Endothelial cell of umbilical vein (primary cell): ENCODE measurements around the gene FOLR1. TPM values are rescaled to one million over a fixed set of nuclear protein-coding genes. Genes with fewer than 3 reads are reported as not detected.

ENCODE experiments used
- BruUV-seq: library from RNA; stranded (reverse); fragments of 400-500 nt; replicated peaks from 2 replicates; lab custom pipeline; 2021; lab: Mats Ljungman, UMichigan
- CTCF ChIA-PET: fragments of 300-600, 350-600 bp; sonication (Branson Sonifier 250); formaldehyde crosslinking; loops from one replicate; lab custom pipeline; 2021; ENCODE audit warnings: antibody characterized with exemption, inconsistent platforms; lab: Charles Lee
- POLR2A ChIA-PET: fragments of 300-600, 350-600 bp; sonication (Branson Sonifier 250); formaldehyde crosslinking; loops from one replicate; lab custom pipeline; 2021; ENCODE audit warnings: antibody characterized with exemption, inconsistent platforms; lab: Charles Lee
- DNase-seq: peaks from one replicate; pipeline ENCODE4 v3.0.0-alpha.2; 2011; ENCODE audit warnings: low read depth, low spot score
- FAIRE-seq: peaks from 2 replicates; lab custom pipeline; 2011; peaks lifted over from hg19 to GRCh38; lab: Jason Lieb, UNC
- H2AFZ ChIP-seq: 2 replicates; pipeline ENCODE4 v1.6.0; 2012; ENCODE audit warnings: low read depth, low read length, control low read depth, inconsistent platforms
- H3K27ac ChIP-seq: 2 replicates; pipeline ENCODE4 v1.5.1; 2011; ENCODE audit warnings: low read depth, mild to moderate bottlenecking, control low read depth, low read length, moderate library complexity; ENCODE audit not compliant: insufficient read depth
- H3K27me3 ChIP-seq, 2 experiments: 2 replicates each; pipeline versions ENCODE4 v1.6.0 to v1.6.1; 2011; ENCODE audit warnings: low read length in 2 of 2, mixed read lengths in 1 of 2; ENCODE audit not compliant: control insufficient read depth in 2 of 2, insufficient read depth in 2 of 2
- H3K36me3 ChIP-seq, 2 experiments: 2 replicates in 1 of 2; 3 replicates in 1 of 2; pipeline ENCODE4 v1.5.1; 2011; ENCODE audit warnings: low read length in 2 of 2, mild to moderate bottlenecking in 1 of 2, moderate library complexity in 1 of 2; ENCODE audit not compliant: control insufficient read depth in 2 of 2, insufficient read depth in 2 of 2; ENCODE audit errors: extremely low read depth in 1 of 2
- H3K4me1 ChIP-seq: 3 replicates; pipeline ENCODE4 v1.5.1; 2011; ENCODE audit warnings: mild to moderate bottlenecking, low read length; ENCODE audit not compliant: control insufficient read depth, insufficient read depth; ENCODE audit errors: extremely low read depth
- H3K4me2 ChIP-seq: 2 replicates; pipeline ENCODE4 v1.6.1; 2011; ENCODE audit warnings: low read length, control low read depth, mixed read lengths; ENCODE audit not compliant: insufficient read depth
- H3K4me3 ChIP-seq, 3 experiments: fragments of 200-600 bp in 1 of 3; sonication (generic), shearing (Covaris generic) in 1 of 3; replicated peaks in 1 of 3; 2 replicates each; pipeline ENCODE4 v1.5.1; 2011 to 2016; ENCODE audit warnings: control low read depth in 3 of 3, low read length in 3 of 3, mild to moderate bottlenecking in 2 of 3, inconsistent platforms in 1 of 3, low read depth in 1 of 3, moderate library complexity in 1 of 3; ENCODE audit not compliant: insufficient read depth in 1 of 3
- H3K79me2 ChIP-seq: 2 replicates; pipeline ENCODE4 v1.6.0; 2012; ENCODE audit warnings: low read length, inconsistent platforms; ENCODE audit not compliant: control insufficient read depth, insufficient read depth
- H3K9ac ChIP-seq: replicated peaks from 2 replicates; pipeline ENCODE3; 2011; ENCODE audit warnings: low read length, control low read depth; ENCODE audit not compliant: insufficient read depth; ENCODE audit errors: extremely low read depth
- H3K9me1 ChIP-seq: replicated peaks from 3 replicates; pipeline ENCODE4 v1.6.0; 2011; ENCODE audit warnings: mild to moderate bottlenecking, low read length; ENCODE audit not compliant: control insufficient read depth, insufficient read depth; ENCODE audit errors: extremely low read depth
- H3K9me3 ChIP-seq: replicated peaks from 2 replicates; pipeline ENCODE4 v1.5.1; 2012; ENCODE audit warnings: low read length, inconsistent platforms; ENCODE audit not compliant: control insufficient read depth, insufficient read depth
- H4K20me1 ChIP-seq: replicated peaks from 2 replicates; pipeline ENCODE3; 2011; ENCODE audit warnings: mild to moderate bottlenecking, low read length; ENCODE audit not compliant: control insufficient read depth, insufficient read depth; ENCODE audit errors: extremely low read depth
- EZH2 ChIP-seq: IDR thresholded peaks from 2 replicates; pipeline ENCODE4 v1.6.1; 2012; ENCODE audit warnings: borderline replicate concordance, low read depth, mild to moderate bottlenecking, moderate library complexity, low read length, inconsistent platforms; ENCODE audit not compliant: severe bottlenecking
- FOS ChIP-seq: IDR thresholded peaks from 2 replicates; pipeline ENCODE4 v1.6.1; 2011; ENCODE audit warnings: mild to moderate bottlenecking, low read length, moderate library complexity, borderline replicate concordance; ENCODE audit not compliant: insufficient read depth
- GATA2 ChIP-seq: IDR thresholded peaks from 2 replicates; pipeline ENCODE4 v1.7.0; 2011; ENCODE audit warnings: low read depth, mild to moderate bottlenecking, moderate library complexity, mixed read lengths, low read length; ENCODE audit not compliant: insufficient read length, insufficient read depth
- JUN ChIP-seq: IDR thresholded peaks from 2 replicates; pipeline ENCODE4 v1.6.1; 2011; ENCODE audit warnings: borderline replicate concordance, low read depth; ENCODE audit not compliant: insufficient read length, insufficient read depth
- MYC ChIP-seq: IDR thresholded peaks from one replicate; pipeline ENCODE4 v1.6.1; 2011; ENCODE audit warnings: mild to moderate bottlenecking, low read depth, low read length
- POLR2A ChIP-seq: IDR thresholded peaks from 2 replicates; pipeline ENCODE4 v1.6.1; 2012; ENCODE audit warnings: low read depth, mild to moderate bottlenecking, control low read depth, low read length
- POLR2AphosphoS5 ChIP-seq: IDR thresholded peaks from 2 replicates; pipeline ENCODE4 v1.6.1; 2012; ENCODE audit warnings: low read depth, mild to moderate bottlenecking, control low read depth, low read length, moderate library complexity; ENCODE audit not compliant: insufficient read depth
- dilution Hi-C: fragments of 300-500 bp; cut with MboI; formaldehyde crosslinking; loops from one replicate; pipeline ENCODE4 v1.15.0; 2019; ENCODE audit warnings: low sequenced_read_pairs; ENCODE audit not compliant: extremely low pct_ligation_motif_present
- intact Hi-C: fragments of 100-400 bp; cut with micrococcal nuclease; formaldehyde crosslinking; loops from one replicate; pipeline ENCODE4 v1.10.0; 2022
- polyA plus RNA-seq, 4 experiments: library from polyadenylated mRNA; depleted of rRNA in 3 of 4; stranded (reverse) in 3 of 4; unstranded in 1 of 4; fragments of >200 nt; gene quantifications; 2 replicates each; pipeline versions ENCODE4 v1.2.1 to v1.2.3, GENCODE V29; 2011 to 2012; ENCODE audit warnings: missing spikeins in 1 of 4
- total RNA-seq: library from RNA; stranded (reverse); gene quantifications from 2 replicates; pipeline ENCODE4 v1.2.3, GENCODE V29; 2021
- TF ChIP-seq, protein P1 (sequence below), 2 donors: IDR thresholded peaks; 1 replicate in 1 of 2; 2 replicates in 1 of 2; pipeline ENCODE4 v1.5.1; 2011; ENCODE audit warnings: low read length in 2 of 2, mild to moderate bottlenecking in 2 of 2, moderate library complexity in 2 of 2, control low read depth in 1 of 2, inconsistent platforms in 1 of 2, low read depth in 1 of 2; ENCODE audit not compliant: insufficient read depth in 1 of 2; ENCODE audit errors: extremely low read depth in 1 of 2
- TF ChIP-seq, protein P2 (sequence below): IDR thresholded peaks from 2 replicates; pipeline ENCODE4 v1.6.1; 2011; ENCODE audit not compliant: insufficient read depth, insufficient read length

Gene FOLR1
- total and polyA plus RNA-seq, 2 donors (not counting 3 experiments of a cell fraction or from before 2014, with no cell fraction given) = not detected

DNA sequence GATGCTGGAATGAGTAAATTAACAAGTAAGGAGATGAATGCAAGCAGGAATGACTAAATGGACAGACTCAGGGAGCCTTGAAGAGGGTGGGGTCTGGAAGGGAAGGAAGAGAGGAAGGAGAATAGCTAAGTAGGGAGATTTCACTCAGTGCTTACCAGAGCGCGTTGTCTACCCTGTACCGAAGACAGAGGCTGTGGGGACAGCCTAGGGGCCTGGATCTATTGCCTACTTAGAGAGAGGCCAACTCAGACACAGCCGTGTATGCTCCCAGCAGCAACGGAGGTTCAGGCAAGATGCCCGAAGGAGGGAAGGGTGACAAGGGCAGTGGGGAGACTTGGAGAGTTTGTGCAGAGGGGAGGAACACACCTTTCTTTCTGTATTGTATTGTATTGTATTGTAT, 24.7 kb downstream of the FOLR1 start, which contains the start of gene FOLR2:
FOLR2 (plus strand) TSS at position 157 of the 400 bp plus-strand sequence. CDS start 1,791 bp downstream, outside the sequence.
- Histone ChIP-seq H3K27me3 (peaks cover 28 to 35% of the 10 kb centered on the region in 2 experiments), H3K9me1 (no peaks in the 10 kb centered on the region), H3K9ac (no peak within 1 kb of the TSS), H3K9me3 (no peaks in the 10 kb centered on the region), H3K27ac (no peak within 1 kb of the TSS), H2AFZ (no peak within 1 kb of the TSS), H3K36me3 (no peaks in the 10 kb centered on the region), H3K79me2 (no peaks in the 10 kb centered on the region), H3K4me1 (no peaks in the 10 kb centered on the region), H4K20me1 (no peaks in the 10 kb centered on the region), H3K4me2 (no peak within 1 kb of the TSS), H3K4me3 (no peak within 1 kb of the TSS)
- dilution Hi-C loops (no loop called here), intact Hi-C loops (no loop called here)
- no peak for FAIRE-seq
- ChIA-PET POLR2A (no interaction called here), CTCF (no interaction called here)
- DNase-seq = no peak
- TF ChIP-seq, protein P1, sequence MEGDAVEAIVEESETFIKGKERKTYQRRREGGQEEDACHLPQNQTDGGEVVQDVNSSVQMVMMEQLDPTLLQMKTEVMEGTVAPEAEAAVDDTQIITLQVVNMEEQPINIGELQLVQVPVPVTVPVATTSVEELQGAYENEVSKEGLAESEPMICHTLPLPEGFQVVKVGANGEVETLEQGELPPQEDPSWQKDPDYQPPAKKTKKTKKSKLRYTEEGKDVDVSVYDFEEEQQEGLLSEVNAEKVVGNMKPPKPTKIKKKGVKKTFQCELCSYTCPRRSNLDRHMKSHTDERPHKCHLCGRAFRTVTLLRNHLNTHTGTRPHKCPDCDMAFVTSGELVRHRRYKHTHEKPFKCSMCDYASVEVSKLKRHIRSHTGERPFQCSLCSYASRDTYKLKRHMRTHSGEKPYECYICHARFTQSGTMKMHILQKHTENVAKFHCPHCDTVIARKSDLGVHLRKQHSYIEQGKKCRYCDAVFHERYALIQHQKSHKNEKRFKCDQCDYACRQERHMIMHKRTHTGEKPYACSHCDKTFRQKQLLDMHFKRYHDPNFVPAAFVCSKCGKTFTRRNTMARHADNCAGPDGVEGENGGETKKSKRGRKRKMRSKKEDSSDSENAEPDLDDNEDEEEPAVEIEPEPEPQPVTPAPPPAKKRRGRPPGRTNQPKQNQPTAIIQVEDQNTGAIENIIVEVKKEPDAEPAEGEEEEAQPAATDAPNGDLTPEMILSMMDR (IDR thresholded peaks at IDR 0.05; ENCODE audit: extremely low read depth in 1 of 2, insufficient read depth in 1 of 2, low read depth in 1 of 2, low read length in 2 of 2) = no peak
- TF ChIP-seq EZH2 = no peak
- TF ChIP-seq POLR2A = no peak
- TF ChIP-seq, protein P2, sequence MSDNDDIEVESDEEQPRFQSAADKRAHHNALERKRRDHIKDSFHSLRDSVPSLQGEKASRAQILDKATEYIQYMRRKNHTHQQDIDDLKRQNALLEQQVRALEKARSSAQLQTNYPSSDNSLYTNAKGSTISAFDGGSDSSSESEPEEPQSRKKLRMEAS = no peak
- TF ChIP-seq JUN = no peak
- TF ChIP-seq POLR2AphosphoS5 = no peak
- no peak for TF ChIP-seq FOS
- TF ChIP-seq GATA2 = no peak
- no peak for TF ChIP-seq MYC
- BruUV-seq = no TSS peak
